GM12875 (cell line): Measurements from ENCODE around the gene KRTAP1-1.

Experiments used
- H3K4me3 ChIP-seq: one replicate; pipeline ENCODE4 v1.5.1; 2011; ENCODE audit warnings: low read depth, low read length, control low read depth
- CTCF ChIP-seq: IDR thresholded peaks from 2 replicates; pipeline ENCODE4 v1.5.1; 2011; ENCODE audit warnings: low read depth, mild to moderate bottlenecking, control low read depth, inconsistent platforms, low read length, moderate library complexity, borderline replicate concordance; ENCODE audit not compliant: insufficient read depth

Gene KRTAP1-1

GRCh38 chr17:41010441-41010840 is 30.8 kb downstream of the KRTAP1-1 start:
- no peak for TF ChIP-seq CTCF
- no peak overlapping the region for H3K4me3 ChIP-seq

GRCh38 chr17:41009936-41010335 is 31.3 kb downstream of the KRTAP1-1 start:
- no peak overlapping the region for H3K4me3 ChIP-seq
- no peak for TF ChIP-seq CTCF

GRCh38 chr17:41009301-41009760 is 31.9 kb downstream of the KRTAP1-1 start:
- no peak for TF ChIP-seq CTCF
- no peak overlapping the region for H3K4me3 ChIP-seq

GRCh38 chr17:41008811-41009210 is 32.4 kb downstream of the KRTAP1-1 start, which contains the start of gene KRTAP3-1:
KRTAP3-1 (minus strand) TSS chr17:41009128; CDS start chr17:41009074, 54 bp downstream.
- TF ChIP-seq CTCF, result no peak
- H3K4me3 ChIP-seq, result no peak within 1 kb of the TSS

GRCh38 chr17:41004397-41004796 is 36.9 kb downstream of the KRTAP1-1 start:
- H3K4me3 ChIP-seq, result no peak overlapping the region
- no peak for TF ChIP-seq CTCF

GRCh38 chr17:41003926-41004325 is 37.3 kb downstream of the KRTAP1-1 start:
- TF ChIP-seq CTCF, result no peak

GRCh38 chr17:41002814-41003213 is 38.4 kb downstream of the KRTAP1-1 start:
- no peak overlapping the region for H3K4me3 ChIP-seq
- TF ChIP-seq CTCF, result no peak

More at GRCh38 chr17:41003926-41004325, 37.3 kb downstream of the KRTAP1-1 start:
- H3K4me3 ChIP-seq, result no peak overlapping the region
